Stimulated activated CD8-positive, alpha-beta memory T cell treated with anti-CD3 and anti-CD28 coated beads, Interleukin-4, amount 100 ng/mL, for 48 hours (primary cell): Measurements from ENCODE around the gene FGL2.
"Not testable (repeated sequence)": the region's sequence is repeated elsewhere in the genome, so short reads cannot be mapped to it uniquely, and the experiment has no call there.

Experiments used
- DNase-seq: peaks from one replicate; pipeline ENCODE4 v3.0.0-alpha.2; 2020

Gene FGL2, protein sequence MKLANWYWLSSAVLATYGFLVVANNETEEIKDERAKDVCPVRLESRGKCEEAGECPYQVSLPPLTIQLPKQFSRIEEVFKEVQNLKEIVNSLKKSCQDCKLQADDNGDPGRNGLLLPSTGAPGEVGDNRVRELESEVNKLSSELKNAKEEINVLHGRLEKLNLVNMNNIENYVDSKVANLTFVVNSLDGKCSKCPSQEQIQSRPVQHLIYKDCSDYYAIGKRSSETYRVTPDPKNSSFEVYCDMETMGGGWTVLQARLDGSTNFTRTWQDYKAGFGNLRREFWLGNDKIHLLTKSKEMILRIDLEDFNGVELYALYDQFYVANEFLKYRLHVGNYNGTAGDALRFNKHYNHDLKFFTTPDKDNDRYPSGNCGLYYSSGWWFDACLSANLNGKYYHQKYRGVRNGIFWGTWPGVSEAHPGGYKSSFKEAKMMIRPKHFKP

DNA sequence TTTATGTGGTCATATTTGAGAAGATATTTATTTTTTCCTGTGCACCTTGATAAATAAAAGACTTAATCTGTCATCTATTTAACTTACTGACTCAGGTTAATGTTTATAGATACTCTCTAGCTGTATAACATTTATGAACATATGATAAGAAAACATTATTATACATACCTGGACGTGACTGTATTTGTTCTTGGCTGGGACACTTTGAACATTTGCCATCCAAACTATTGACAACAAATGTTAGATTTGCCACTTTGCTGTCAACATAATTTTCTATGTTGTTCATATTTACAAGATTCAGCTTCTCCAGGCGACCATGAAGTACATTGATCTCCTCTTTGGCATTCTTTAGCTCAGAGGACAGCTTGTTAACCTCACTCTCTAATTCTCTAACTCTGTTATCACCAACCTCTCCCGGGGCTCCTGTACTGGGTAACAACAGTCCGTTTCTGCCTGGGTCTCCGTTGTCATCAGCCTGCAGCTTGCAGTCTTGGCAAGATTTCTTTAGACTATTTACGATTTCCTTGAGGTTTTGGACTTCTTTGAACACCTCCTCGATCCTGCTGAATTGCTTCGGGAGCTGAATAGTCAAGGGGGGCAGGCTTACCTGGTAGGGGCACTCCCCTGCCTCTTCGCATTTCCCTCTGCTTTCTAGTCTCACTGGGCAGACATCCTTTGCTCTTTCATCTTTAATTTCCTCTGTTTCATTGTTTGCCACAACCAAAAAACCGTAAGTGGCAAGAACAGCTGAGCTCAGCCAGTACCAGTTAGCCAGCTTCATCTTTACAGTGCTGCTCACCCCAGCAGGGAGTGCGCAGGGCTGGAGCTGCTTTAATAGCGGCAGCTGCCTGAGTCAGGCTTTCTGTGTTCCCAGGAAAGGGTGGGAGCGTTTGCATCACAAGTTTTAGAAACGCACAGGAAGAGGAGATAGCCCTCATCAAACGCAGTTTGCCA, at the start of gene FGL2:
Gene FGL2, minus strand, starts transcription at position 807 of the 954 bp plus-strand sequence. Its CDS starts 26 bp downstream, at position 781.
- peak; percentile 45 for DNase-seq

DNA sequence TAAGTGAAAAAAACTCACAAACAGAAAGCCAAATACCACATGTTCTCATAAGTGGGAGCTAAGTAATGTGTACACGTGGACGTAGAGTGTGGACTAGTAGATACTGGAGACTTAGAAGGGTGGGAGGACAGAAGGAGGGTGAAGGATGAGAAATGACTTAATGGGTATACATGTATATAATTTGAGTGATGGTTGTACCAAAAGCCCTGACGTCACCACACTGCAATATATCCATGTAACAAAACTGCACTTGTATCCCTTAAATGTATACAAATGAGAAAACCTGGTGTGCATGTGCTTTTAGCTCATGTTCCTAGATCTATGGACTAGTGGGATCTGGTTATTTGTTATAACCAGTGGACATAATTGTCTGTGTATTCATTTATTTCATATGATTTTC, 48.5 kb upstream of the FGL2 start:
- DNase-seq = no peak

DNA sequence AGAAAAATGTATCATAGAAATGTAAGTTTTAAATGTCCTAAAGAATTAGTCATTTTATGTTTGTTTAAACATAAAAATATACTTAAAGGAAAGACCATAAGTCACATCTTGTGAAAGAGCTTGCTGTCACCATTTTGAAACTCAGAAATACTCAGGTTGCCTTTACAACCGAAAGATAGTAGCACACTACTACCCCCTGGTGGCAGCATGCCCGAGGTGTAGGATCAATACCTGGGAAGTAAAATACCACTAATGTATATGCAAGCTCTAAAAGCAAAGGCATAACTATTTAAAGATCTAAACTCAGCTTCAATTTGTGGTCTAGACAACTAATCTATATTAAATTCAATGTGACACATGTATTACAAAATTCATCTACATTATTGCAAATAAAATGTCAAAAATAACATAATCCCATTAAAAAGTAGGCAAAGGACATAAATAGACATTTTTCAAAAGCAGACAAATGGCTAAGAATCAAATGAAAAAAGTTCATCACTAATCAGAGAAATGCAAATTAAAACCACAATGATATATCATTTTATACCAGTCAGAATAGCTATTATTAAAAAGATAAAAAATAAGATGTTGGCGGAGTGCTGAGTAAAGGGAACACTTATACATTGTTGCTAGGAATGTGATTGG, 47.7 kb upstream of the FGL2 start:
- peak; percentile 96 for DNase-seq

DNA sequence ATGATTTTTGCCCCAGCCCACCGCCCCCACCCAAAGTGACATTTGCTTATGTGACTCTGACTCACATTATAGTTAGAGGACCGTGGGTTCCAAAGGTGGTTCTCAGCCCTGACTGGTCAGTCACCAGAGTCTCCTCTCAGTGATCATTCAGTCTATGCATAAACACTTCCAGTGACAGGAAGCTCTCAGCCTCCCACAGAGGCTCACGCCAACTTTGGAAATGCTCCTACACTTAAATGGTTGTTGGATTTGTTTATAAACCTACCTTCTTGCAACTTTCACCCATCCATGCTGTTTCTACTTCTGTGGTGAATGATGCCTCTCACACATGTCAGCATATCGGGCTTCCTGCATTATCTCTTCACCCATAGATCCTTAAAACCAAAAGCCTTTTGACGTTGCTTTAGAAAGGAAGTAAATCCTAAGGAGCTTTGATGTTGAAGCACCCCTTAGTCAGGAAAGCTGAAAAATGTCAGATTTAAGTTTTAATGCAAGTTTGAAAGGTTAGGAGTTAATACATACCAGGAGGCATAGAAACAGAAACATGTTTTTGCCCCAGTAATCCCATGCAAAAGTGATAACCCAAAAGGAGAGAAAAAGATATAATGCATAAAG, 46.5 kb upstream of the FGL2 start:
- no peak for DNase-seq

DNA sequence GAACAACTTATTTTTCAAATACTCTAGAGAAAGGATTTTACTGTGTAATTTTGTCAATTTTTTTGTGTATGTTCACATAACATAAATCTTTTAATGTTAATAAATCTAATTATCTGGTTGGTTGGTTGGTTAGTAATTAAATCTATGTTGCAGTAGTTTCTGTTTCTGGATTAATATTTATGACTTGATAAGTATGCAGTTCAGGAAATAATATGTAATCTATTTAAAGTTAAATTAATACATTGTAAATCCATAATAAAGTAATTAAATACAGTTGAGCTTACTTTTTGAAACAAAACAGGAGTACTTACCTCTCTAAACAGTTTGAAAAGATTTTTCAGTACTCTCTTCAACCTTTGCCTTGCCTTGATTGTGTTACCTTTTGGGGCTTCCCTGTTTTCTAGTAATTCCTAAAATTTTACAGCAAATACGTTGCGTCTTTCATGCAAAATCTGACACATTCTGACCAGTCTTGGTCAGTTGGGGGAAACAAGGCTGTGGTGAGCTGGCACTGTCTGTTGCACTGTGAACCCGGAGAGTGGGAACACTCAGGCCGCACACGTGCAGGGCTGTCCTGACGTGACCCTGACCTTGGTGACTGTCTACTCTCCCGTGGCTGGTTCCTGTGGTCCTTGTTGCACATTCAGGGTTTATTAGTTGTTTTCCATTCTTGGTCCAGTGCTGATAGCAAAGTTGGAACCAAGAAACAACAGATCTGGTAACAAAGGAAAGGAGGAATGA, 45.6 kb upstream of the FGL2 start:
- DNase-seq = no peak

DNA sequence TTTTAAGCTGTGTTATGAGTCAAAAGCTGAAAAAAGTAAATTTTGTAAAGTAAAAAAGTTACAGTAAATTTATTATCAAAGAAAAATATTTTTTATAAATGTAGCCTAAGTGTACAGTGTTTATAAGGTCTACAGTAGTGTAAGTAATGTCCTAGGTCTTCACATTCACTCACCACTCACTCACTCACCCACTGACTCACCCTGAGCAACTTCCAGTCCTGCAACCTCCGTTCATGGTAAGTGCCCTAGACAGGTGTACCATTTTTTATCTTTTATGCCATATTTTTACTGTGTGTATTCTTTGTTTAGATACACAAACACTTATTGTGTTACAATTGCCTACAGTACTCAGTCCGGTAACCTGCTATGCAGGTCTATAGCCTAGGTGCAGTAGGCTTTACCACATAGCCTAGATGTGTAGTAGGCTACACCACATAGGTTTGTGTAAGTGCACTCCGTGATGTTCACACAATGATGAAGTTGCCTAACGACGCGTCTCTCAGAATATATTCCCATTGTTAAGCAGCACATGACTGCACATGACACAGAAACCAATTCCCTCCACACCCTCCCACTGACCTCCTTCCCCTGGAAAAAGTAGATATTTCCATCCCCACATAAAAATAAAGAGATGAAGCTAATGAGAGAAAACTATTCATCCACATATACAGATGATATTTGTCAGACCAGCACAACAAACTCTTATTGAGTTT, 44.8 kb upstream of the FGL2 start:
- DNase-seq = no peak

DNA sequence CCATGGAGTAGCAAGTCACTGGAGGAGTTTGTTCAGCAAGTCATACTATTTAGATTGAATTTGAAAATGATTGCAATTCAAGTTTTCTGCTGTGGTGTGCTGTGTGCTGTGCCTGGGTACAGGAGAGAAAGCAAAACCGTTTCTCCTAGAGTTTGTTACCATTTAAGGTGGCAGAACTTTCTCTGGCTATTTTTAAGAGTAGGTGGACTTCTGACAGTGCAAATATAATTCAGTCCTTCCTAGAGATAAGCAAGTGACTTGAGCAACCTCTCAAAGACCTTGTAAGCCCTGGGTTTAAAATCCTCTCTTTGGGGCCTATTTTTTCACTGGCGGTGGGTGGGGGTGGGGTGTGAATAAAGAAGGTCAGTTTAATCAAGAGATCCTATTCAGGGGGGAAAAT, 42.9 kb upstream of the FGL2 start:
- DNase-seq = no peak

DNA sequence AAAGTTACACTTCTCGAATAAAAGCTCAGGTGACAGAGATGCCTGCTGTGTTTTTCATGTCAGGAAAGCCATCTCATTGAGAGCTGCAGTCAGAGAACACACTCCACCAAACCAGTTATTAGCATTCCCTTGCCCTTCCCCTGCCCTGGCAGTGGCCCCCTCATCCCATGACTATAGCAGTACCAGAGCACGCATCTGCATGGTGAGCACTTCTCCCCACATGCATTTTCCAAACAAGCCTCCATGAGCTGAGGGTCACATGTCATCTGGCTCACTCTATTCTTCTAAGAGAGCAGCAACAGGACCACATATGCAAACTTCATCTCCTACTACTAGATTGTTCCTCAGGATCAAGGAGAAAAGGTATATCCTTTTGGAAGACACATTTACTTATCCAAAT, 42.4 kb upstream of the FGL2 start:
- DNase-seq = no peak

DNA sequence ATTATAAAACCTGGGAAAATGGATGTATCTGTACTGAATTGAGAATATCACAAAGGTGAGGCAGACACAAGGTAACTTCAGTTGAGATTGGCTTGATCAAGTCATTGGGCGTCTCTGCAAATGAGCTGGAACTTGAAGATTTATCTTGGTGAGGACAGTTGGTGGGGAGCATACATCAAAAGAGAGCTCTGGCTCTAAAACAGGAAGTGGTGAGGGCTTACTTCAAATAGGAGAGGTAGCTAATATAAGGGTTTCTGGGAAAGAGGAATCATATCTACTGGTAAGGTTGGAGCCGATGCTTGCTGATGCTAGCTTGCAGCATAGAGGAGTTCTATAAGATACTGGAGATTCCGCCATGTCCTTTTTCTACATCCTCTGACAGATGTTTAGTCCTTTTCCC, 39.9 kb upstream of the FGL2 start:
- no peak for DNase-seq

DNA sequence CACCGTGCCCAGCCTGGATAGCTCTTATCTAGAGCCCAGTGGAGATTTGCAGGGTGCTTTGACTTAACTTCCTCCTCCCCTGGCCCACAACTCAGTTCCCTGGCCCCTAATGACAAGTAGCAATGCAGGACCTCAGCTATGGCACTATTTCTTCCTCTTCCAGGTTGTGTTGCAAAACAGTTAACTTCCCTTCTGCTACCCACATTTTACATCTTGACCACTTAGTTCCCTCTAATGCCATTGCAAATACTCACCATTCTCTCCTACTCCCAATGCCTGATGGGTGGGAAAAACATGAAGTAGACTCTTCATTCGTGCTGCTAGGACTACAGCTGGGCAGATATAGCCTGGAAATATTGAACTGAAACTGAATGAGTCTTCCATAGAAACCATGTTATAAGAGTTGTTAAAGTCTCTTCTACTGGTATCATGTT, 39.1 kb upstream of the FGL2 start:
- no peak for DNase-seq

DNA sequence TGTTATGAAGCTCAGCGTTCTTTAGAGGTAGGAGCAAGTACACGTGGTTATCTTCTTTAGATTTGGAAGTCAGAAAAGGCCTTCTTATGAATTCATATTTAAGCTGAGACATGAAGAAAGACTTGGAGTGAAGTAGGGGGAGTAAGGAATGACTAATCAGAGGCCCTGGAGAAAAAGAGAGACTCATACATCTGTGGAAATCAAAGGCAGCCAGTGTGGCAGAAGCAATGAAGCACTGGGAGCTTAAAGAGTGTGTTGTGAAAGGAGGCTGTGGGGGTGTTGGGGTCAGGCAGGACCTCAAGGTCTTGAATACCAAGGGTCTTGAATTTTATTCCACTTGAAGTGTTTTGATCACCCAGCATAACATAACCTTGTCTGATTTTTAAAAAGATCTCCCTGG, 35.7 kb upstream of the FGL2 start:
- DNase-seq = no peak

DNA sequence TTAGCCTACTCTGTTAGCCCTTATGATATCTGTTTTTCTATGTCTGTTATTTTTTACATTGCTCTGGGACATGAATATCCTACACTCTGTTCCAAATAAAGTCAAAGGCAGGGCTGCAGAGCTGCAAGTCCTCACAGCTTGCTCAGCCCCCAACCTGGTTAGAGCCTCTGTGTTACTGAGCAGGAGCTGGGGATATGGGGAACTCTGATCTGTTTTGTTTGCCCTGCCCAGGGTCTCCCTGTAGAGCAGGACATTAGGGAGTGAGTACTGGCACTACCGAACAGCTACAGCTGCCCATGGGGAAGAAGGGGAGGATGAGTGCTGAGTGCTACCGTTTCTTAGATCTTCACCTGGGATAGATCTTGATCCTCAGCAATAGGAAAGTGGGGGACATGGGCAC, 32.8 kb upstream of the FGL2 start:
- no peak for DNase-seq

DNA sequence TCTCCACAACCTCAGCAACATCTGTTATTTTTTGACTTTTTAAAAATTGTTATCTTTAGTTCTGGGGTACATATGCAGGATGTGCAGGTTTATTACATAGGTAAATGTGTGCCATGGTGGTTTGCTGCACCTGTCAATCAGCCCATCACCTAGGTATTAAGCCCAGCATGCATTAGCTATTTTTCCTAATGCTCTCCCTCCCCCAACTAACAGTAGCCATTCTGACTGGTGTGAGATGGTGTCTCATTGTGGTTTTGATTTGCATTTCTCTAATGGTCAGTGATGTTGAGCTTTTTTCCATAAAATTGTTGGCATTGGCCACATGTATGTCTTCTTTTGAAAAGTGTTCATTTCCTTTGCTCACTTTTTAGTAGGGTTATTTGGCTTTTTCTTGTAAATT, 29.2 kb upstream of the FGL2 start:
- DNase-seq = not testable (repeated sequence)

DNA sequence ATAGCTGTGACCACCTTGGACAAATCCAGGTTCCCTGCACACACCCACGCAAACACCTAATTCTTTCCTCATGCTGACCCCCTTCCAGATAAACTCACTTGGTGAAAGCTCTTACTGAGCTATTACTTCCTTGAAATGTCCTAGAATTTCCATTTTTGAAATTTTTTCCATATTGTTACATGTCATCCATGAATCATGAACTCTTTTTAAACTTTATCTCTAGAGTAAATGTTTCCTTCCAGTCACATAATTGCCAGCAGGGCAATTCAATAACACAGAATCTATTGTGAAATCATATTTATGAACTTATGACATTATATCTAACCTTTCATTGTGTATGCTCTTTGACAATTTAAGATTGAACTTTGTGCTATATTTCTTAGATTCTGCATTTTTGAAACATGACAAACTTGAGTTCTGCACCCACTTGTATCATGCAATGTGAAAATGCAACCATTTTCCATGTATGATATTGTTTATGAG, 26.8 kb upstream of the FGL2 start:
- no peak for DNase-seq

DNA sequence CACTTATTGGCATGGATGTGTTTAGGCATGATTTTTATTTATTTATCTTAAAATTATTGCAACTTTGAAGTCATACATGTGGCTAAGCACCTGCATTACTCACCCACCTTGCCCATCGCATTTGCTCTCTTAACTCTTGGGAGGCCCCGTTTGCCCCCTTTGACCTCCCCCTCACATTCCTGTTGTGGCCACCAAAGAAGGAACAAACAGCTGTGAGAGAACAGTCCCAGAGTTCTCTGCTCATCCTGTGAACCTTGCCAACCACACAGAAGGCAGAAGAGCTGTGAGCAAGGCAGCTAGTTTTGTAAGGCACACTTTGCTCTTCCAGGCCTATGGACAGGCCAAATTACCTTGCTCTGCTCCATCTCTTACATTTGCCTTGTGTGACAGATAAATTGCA, 23.6 kb upstream of the FGL2 start:
- DNase-seq = no peak

DNA sequence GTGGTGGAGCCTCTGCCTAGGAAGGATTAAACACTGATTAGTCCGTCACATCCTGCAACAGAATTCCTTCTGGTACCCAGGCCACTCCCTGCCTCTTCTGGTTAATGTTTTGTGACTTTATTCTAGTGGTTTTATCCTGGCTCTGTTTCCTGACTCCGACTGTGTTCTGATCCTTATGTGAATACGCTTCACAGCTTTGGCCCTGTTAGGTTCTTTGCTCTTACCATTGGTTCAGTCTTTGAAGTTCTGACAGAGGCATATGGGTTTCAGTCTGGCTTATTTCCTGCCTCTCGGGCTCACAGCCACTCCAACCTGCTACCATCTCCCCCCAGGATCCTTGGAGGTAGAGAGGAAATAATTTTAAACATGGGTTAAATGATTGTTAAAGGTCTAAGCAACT, 23.2 kb upstream of the FGL2 start:
- DNase-seq = no peak

DNA sequence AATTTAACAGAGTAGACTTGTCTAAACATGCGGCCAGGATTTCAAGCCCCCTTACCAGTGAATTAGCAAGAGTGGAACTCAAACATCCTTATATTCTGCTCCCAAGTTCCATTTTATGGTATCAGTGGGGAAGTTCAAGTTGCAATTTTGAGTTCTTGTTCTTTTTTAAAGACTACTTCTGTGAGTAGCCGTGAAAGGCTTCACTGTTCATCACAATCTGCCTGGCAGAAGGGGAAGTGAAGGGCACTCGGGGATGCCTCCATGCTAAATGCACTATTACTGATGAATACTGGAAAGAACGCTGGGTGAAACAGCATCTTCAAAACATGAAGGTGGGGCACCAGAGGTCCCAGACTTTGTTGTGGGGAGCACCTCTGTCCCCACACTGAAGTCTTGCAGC, 22.4 kb upstream of the FGL2 start:
- DNase-seq = no peak

DNA sequence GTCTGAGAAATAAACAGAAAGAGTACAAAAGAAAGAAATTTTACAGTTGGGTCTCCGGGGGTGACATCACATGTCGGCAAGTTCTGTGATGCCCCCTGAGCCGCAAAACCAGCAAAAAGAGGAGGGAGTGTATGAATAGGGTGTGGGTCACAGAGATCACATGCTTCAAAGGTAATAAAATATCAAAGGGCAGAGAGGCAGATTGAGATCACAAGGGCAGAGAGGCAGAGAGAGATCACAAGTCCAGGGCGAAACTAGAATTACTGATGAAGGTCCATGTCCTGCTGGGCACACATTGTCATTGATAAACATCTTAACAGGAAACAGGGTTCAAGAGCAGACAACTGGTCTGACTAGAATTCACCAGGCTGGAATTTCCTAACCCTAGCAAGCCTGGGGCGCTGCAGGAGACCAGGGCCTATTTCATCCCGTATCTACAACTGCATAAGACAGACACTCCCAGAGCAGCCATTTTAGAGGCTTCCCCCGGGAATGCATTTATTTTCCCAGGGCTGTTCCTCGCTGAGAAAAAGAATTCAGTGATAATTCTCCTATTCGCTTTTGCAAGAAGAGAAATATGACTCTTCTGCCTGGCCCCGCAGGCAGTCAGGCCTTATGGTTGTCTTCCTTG, 20.2 kb upstream of the FGL2 start:
- DNase-seq = not testable (repeated sequence)

DNA sequence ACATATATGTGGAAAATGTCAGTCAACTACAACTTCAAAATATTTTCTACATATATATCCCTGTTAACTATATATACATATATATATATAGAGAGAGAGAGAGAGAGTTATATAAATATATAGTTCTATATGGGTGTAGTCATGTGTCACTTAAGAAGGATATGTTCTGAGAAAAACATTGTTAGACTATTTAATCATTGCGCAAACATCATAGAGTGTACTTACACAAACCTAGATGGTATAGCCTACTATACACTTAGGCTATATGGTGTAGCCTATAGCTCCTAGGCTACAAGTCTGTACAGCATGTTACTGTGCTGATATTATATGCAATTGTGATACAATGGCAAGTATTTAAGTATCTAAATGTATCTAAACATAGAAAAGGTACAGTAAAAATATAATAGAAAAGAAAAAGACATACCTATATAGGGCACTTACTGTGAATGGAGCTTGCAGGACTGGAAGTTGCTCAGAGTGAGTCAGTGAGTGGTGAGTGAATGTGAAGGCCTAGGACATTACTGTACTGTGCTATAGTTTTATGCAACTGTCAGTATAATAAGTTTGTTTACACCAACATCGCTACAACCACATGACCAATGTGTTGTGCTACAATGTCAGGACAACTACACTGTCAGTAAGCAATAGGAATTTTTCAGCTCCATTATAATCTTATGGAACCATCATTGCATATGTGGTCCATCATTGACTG, 18.0 kb upstream of the FGL2 start:
- DNase-seq = no peak

DNA sequence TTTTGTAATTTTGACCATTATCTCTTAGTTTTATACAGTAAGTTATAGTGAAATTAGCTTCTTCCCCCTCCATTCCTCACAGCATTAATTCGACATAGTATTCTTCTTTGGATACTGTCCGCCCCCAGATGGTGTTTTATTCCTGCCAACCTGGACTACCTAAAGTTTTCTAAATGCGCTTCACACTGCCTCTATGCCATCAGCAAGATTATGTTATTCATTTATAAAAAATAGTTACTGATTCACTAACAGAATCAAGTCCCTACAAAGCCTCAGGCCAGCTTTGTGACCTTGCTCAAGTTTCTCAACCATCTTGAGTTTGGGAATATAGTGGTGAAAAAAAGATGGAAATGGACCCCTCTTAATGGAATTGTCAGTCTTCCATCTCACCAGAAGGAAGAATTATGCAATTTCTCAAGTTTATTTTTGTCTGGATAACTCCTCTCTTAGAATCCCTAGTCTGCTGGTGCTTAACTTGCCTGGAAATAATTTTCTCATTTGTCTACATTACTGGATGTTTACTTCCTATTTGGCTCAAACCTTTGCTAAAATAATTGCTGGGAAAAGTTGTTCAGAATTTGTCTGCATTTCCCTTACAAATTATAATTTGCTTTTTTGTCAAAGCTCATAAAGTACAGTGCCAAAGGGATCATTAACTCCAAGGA, 16.7 kb upstream of the FGL2 start:
- DNase-seq = no peak
